Muscle layer of colon (tissue), 2 donors: ENCODE data around the gene MYLK.

Experiments
- H3K27ac ChIP-seq: one replicate; pipeline ENCODE4 v1.7.0; 2013; ENCODE audit warnings: low read depth, mild to moderate bottlenecking, low read length, moderate library complexity
- H3K27me3 ChIP-seq, 2 donors: one replicate each; pipeline ENCODE4 v1.7.0; 2013; ENCODE audit warnings: low read length in 2 of 2, mild to moderate bottlenecking in 2 of 2; ENCODE audit not compliant: insufficient read depth in 2 of 2, control insufficient read depth in 1 of 2
- H3K36me3 ChIP-seq: one replicate; pipeline ENCODE4 v1.7.0; 2013; ENCODE audit warnings: mild to moderate bottlenecking, low read length; ENCODE audit not compliant: insufficient read depth
- H3K4me1 ChIP-seq: one replicate; pipeline ENCODE4 v1.7.0; 2013; ENCODE audit warnings: mild to moderate bottlenecking, low read length; ENCODE audit not compliant: insufficient read depth
- H3K4me3 ChIP-seq, 2 donors: one replicate each; pipeline ENCODE4 v1.7.0; 2013; ENCODE audit warnings: low read length in 2 of 2, low read depth in 1 of 2, mild to moderate bottlenecking in 1 of 2, moderate library complexity in 1 of 2
- H3K9ac ChIP-seq: one replicate; pipeline ENCODE4 v1.7.0; 2013; ENCODE audit warnings: low read length
- H3K9me3 ChIP-seq: one replicate; pipeline ENCODE4 v1.7.0; 2013; ENCODE audit warnings: mild to moderate bottlenecking, low read length
- donor health status: abdominal sarcoma.
- donor health status: Adenocarcinoma of cecum.

Gene MYLK

DNA sequence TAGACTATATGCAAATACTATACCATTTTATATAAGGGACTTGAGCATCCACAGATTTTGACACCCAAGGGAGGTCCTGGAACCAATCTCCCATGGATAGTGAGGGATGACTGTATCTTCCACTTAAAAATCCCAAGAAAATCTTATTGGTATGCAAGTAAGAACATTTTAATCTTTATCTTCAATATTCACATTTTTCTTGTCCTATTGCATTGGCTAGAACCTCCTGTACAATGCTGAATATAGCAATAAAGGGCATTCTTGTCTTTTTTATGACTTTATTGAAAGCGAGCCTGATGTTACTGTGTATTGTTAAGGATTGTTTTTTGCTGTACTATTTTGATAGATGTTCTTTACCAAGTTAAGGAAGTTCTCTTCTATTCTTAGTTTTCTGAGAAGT lies 36.9 kb downstream of the MYLK start:
- Histone ChIP-seq H3K9ac (no peak overlapping the region), H3K4me3 (no peak overlapping the region), H3K9me3 (peaks cover 9% of the 10 kb centered on the region), H3K27me3 (no peaks in the 10 kb centered on the region), H3K36me3 (no peaks in the 10 kb centered on the region), H3K4me1 (no peaks in the 10 kb centered on the region), H3K27ac (no peak overlapping the region)

DNA sequence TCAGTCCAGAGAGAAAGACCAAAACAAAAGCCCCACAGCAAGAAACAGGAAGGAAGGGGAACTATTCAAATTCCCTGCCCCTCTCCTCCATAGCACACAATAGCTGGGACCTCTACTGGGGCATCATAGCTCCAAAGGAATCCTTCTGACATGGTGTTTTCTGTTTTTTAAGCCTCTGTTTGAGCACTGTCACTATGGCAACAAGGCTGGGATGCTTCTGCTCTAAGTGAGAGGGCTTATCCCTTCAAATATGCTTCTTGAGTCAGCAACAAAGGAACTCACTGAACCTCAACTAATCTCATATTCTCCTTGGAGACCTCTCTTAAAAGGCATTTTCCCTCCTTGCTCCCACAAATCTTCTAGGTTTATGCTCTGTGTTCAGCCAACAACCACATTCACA lies 40.5 kb downstream of the MYLK start:
- Histone ChIP-seq H3K9me3 (peaks cover 3% of the 10 kb centered on the region), H3K27ac (no peak overlapping the region), H3K4me3 (no peak overlapping the region), H3K36me3 (no peaks in the 10 kb centered on the region), H3K9ac (no peak overlapping the region), H3K4me1 (no peaks in the 10 kb centered on the region), H3K27me3 (no peaks in the 10 kb centered on the region)

DNA sequence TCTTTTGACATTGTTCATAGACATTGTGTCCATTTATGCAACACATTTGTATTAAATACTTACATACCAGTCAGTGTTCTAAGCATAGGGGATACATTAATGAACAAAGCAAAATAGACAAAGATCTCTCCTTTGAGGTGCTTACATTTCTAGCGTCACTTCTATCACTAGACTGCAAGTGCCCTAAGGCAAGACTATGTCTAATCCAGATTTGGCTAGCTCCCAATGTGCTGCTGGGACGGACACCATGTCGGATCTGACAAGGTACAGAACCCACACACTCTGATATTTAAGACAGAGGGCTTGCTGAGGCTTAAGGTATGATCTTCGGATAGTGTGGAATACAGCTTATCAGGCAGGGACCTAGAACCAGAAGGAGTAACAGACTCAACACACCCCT lies 41.4 kb downstream of the MYLK start:
- H3K9ac ChIP-seq, result no peak overlapping the region
- peaks cover 3% of the 10 kb centered on the region for H3K9me3 ChIP-seq
- no peaks in the 10 kb centered on the region for H3K36me3 ChIP-seq
- no peak overlapping the region for H3K27ac ChIP-seq
- no peaks in the 10 kb centered on the region for H3K4me1 ChIP-seq
- no peaks in the 10 kb centered on the region for H3K27me3 ChIP-seq
- no peak overlapping the region for H3K4me3 ChIP-seq

DNA sequence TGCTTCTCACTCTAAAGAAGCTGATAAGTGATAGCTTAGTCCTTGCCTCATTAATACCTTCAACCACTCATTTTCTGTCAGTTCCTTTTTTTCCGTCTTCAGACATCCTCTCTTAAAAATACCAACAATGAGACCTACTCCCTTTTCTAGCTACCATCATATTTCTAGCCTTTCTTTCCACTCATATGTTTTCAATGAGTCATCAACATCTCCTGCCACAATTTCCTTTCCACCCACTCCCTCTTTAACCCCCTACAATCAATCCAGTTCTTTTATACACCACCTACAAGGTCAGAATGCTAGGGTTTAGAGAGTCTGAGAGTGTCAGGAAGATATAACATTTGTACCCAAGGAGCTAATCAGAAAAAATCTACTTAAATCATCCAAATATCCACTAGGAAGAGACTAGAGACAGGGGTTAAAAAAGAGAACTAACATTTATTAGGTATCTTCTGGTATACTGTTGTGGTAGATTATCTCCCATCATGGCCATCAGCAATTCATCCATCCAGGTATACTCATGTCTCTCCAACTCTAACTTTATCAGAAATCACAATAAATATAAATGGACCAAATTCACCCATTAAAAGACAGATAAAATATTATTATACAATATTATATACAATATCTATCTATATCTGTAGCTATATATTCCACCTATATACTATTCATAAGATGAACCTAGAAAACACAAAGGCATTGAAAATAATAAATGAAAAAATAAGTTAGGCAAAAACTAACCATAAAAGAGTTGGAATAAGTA lies 42.5 kb downstream of the MYLK start:
- Histone ChIP-seq H3K27ac (no peak overlapping the region), H3K4me3 (no peak overlapping the region), H3K9ac (no peak overlapping the region), H3K36me3 (no peaks in the 10 kb centered on the region), H3K9me3 (peaks cover 6% of the 10 kb centered on the region), H3K27me3 (no peaks in the 10 kb centered on the region), H3K4me1 (no peaks in the 10 kb centered on the region)

DNA sequence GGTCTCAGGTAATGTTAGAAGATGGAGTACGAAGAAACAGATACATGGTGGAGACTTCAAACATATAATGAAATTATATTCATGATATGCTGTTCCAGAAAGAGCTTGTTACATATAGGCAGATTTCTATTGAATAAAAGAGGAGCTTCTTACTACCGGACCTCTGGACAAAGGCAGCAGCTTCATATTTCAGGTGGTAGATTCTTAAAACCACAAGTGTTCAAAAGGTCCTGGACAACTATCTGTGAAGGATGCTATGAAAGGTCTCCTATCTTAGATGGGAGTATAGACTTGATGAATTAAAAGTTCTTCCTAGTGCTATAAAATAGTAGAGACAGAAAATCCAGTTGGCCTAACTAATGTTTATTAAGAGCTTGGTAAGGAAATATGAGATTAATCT lies 43.2 kb downstream of the MYLK start:
- Histone ChIP-seq H3K9me3 (peaks cover 6% of the 10 kb centered on the region), H3K36me3 (no peaks in the 10 kb centered on the region), H3K4me1 (no peaks in the 10 kb centered on the region), H3K27ac (no peak overlapping the region), H3K9ac (no peak overlapping the region), H3K4me3 (no peak overlapping the region), H3K27me3 (no peaks in the 10 kb centered on the region)

DNA sequence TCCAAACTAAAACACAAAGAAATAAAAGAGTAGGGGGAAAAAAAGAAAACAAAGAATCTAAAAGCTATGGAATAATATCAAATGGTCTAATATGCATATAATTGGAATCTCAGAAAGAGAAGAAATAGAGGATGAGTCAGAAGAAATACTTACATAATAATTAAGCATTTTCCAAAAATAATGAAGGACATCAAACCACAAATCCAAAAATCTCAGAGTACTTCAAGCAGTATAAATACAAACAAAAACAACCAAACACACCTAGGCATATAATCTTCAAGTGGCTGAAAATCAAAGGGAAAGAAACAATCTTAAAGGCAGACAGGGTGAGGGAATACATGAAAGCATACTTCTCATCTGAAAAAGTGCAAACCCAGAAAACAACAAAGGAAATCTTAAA lies 46.3 kb downstream of the MYLK start:
- Histone ChIP-seq H3K9me3 (peaks cover 6% of the 10 kb centered on the region), H3K4me3 (no peak overlapping the region), H3K27me3 (no peaks in the 10 kb centered on the region), H3K4me1 (no peaks in the 10 kb centered on the region), H3K9ac (no peak overlapping the region), H3K36me3 (no peaks in the 10 kb centered on the region), H3K27ac (no peak overlapping the region)

DNA sequence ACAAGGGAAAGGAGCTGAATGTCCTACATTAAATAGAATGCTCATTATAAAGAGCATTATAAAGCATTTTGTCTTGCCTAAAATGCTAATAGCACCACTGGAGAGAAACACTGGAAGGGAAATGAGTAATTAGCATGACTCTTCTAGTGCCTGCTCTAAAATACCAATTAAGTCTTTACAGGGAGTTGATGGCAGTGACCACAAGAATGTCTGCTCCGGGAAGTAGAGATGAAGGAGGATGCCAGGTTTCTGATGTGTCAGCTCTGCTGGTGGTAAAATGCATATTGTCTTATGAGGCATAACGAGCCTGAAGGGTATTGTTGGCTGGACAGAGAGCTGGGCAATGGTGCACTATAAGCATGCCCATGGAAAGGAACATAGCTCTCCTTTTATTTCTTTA lies 49.5 kb downstream of the MYLK start:
- Histone ChIP-seq H3K27ac (no peak overlapping the region), H3K36me3 (no peaks in the 10 kb centered on the region), H3K9ac (no peak overlapping the region), H3K4me1 (no peaks in the 10 kb centered on the region), H3K9me3 (peaks cover 6% of the 10 kb centered on the region), H3K4me3 (no peak overlapping the region), H3K27me3 (no peaks in the 10 kb centered on the region)

DNA sequence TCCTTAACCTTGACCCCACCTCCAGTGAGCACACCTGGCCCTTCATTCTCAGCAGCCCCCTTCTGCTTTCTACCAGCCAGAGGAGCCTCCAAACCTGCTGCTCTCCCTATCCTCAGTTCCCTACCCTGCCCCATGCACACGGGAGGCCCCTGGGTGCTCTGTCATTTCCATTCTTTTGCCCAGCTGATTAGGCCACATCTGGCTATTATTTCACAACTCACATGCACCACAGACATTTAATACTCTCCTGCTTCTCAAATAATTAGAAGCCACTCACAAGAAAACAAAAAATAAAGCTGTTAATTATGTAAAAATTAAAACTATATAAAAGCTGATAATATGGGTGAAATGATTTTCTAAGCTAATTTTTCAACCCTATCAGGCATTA lies 50.7 kb downstream of the MYLK start:
- Histone ChIP-seq H3K27ac (no peak overlapping the region), H3K9me3 (peaks cover 9% of the 10 kb centered on the region), H3K4me1 (no peaks in the 10 kb centered on the region), H3K27me3 (no peaks in the 10 kb centered on the region), H3K4me3 (no peak overlapping the region), H3K9ac (no peak overlapping the region), H3K36me3 (no peaks in the 10 kb centered on the region)

DNA sequence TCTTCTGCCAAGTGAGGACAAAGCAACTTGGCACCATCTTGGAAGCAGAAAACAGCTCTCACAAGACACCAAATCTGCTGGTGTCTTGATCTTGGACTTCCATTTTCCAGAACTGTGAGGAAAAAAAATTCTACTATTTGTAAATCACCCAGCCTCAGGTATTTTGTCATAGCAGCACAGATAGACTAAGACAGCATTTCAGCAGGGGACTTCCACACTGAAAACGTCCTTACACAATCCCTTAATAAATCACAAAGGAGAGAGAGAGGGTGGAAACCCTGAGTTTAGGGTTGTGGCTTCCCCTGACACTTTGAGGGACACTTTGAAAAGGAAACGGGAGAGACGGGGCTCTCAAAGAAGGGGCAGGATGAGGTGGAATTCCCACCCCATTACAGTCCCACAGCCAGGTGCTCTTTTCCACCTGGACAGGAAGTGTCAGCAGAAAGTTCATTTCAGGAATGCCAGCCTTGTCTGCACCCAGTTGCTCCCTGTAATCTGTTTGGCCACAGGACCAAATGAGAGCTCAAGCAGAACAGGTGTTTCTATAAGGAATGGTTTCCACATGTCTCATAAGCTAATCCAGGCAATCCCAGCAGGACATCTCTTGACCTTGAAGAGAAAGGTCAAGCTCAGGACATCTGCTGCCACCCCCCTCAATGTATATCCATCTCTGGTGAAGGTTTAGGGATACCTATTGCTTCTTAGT lies 51.3 kb downstream of the MYLK start:
- no peak overlapping the region for H3K4me3 ChIP-seq
- no peaks in the 10 kb centered on the region for H3K36me3 ChIP-seq
- H3K9ac ChIP-seq, result no peak overlapping the region
- no peaks in the 10 kb centered on the region for H3K4me1 ChIP-seq
- no peak overlapping the region for H3K27ac ChIP-seq
- peaks cover 7% of the 10 kb centered on the region for H3K9me3 ChIP-seq
- no peaks in the 10 kb centered on the region for H3K27me3 ChIP-seq

DNA sequence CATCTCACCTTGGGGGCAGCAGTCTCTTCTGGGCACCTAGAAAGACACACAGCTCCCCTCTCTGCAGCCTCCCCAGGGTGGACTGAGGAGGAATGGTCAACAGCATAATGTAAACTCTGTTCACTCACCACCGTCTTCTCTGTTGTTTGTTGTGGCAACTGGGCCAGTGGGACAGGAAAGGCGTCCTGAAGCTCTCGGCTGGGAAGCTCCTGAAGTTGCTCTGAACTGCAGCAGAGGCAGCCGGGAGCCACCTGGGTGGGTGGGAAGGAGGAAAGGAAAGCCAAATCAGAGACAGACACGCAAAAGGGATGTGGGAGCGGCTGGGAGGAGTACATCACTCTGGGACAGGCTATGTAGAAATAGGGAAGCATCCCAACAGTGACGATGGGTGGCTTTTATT lies 52.7 kb downstream of the MYLK start:
- H3K4me3 ChIP-seq, result no peak overlapping the region
- H3K9me3 ChIP-seq, result peaks cover 4% of the 10 kb centered on the region
- H3K4me1 ChIP-seq, result no peaks in the 10 kb centered on the region
- no peaks in the 10 kb centered on the region for H3K27me3 ChIP-seq
- no peaks in the 10 kb centered on the region for H3K36me3 ChIP-seq
- H3K27ac ChIP-seq, result no peak overlapping the region
- H3K9ac ChIP-seq, result no peak overlapping the region

DNA sequence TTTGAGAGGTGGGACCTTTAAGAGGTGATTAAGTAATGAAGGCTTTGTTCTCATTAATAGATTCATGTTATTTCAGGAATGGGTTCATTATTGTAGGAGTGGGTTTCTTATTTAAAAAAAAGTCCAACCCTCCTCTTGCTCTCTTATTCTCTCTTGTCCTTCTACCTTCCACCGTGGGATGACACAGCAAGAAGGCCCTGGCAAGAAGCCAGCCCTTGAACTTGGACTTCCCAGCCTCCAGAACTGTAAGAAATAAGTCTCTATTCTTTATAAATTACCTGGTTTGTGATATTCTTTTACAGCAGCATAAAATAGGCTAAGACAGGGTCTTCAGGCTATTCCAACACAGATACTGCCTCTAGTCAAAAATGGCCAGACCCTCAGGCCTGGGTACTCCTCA lies 62.2 kb downstream of the MYLK start:
- Histone ChIP-seq H3K4me1 (peaks cover 19% of the 10 kb centered on the region), H3K9me3 (no peaks in the 10 kb centered on the region), H3K4me3 (no peak overlapping the region), H3K9ac (no peak overlapping the region), H3K27me3 (no peaks in the 10 kb centered on the region), H3K27ac (no peak overlapping the region), H3K36me3 (no peaks in the 10 kb centered on the region)

DNA sequence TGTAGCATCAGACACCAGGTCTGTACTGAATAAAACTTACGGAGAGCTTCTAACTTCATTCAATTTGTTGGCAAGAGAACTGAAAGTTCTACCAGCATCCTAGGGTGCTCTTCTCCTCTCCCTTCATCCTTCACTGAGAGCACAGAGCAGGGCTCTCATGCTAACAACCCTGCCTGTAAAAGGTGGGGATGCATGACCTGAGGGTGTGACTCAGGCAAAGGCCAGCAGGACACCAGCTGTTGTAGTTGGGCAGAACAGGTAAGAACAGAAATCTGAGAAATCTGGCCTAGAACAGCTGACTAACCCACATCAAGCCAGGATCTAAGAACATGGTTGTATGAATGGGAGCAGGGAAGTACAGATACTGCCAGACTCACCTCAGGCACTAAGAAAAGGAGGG lies 64.2 kb downstream of the MYLK start:
- Histone ChIP-seq H3K36me3 (no peaks in the 10 kb centered on the region), H3K27ac (no peak overlapping the region), H3K4me1 (peaks cover 24% of the 10 kb centered on the region), H3K4me3 (no peak overlapping the region), H3K9ac (no peak overlapping the region), H3K9me3 (no peaks in the 10 kb centered on the region), H3K27me3 (no peaks in the 10 kb centered on the region)
